Testis (tissue), 3 donors: ENCODE measurements around the gene OTOG. TPM values are rescaled to one million over a fixed set of nuclear protein-coding genes. Genes with fewer than 3 reads are reported as not detected.

Experiments used
- DNase-seq: peaks from one replicate; pipeline ENCODE4 v3.0.0-alpha.2; 2019
- H3K27ac ChIP-seq, 2 donors: fragments of 200-600 bp; sonication (generic); one replicate each; pipeline ENCODE4 v1.5.1; 2019
- H3K27me3 ChIP-seq: fragments of 200-600 bp; sonication (generic); one replicate; pipeline ENCODE4 v1.5.1; 2019
- H3K36me3 ChIP-seq: fragments of 200-600 bp; sonication (generic); one replicate; pipeline ENCODE4 v1.5.1; 2017; ENCODE audit warnings: low read depth; ENCODE audit errors: missing control alignments
- H3K4me1 ChIP-seq: fragments of 200-600 bp; sonication (generic); one replicate; pipeline ENCODE4 v1.5.1; 2019
- H3K4me3 ChIP-seq, 2 donors: fragments of 200-600 bp; sonication (generic); one replicate each; pipeline ENCODE4 v1.5.1; 2017 to 2019
- H3K9me3 ChIP-seq: fragments of 200-600 bp; sonication (generic); one replicate; pipeline ENCODE4 v1.5.1; 2017
- CTCF ChIP-seq, 3 experiments: fragments of 450-650 bp in 2 of 3; fragments of 200-600 bp in 1 of 3; sonication (generic) in 1 of 3; IDR thresholded peaks; one replicate each; pipeline ENCODE4 v1.5.1; 2016 to 2019; ENCODE audit warnings: antibody characterized with exemption in 3 of 3, mild to moderate bottlenecking in 2 of 3, moderate library complexity in 1 of 3
- POLR2A ChIP-seq: fragments of 450-650 bp; IDR thresholded peaks from one replicate; pipeline ENCODE4 v1.6.1; 2017; ENCODE audit warnings: antibody characterized with exemption, mild to moderate bottlenecking, moderate library complexity
- WGBS, 2 donors: methylation state at CpG; one replicate each; pipeline ENCODE4 v1.1.5; 2018; 5-methylcytosine and 5-hydroxymethylcytosine counted together
- intact Hi-C: fragments of 100-400 bp; cut with DNase I; formaldehyde crosslinking; loops from one replicate; pipeline ENCODE4 v1.15.1; 2023; ENCODE audit warnings: low total_unique reads
- polyA plus RNA-seq: library from polyadenylated mRNA; stranded (reverse); fragments of 350-450 nt; fragmentation: Illumina TruSeq; extraction: RNeasy Lipid Tissue Mini Kit (QIAGEN cat#74804); gene quantifications from one replicate; pipeline ENCODE4 v1.2.3, GENCODE V29; 2014; ENCODE audit warnings: low read depth, low replicate concordance; ENCODE audit not compliant: insufficient read depth
- total RNA-seq, 2 donors: library from RNA; depleted of rRNA; stranded (reverse); fragments of >200 nt; gene quantifications; one replicate each; pipeline ENCODE4 v1.2.3, GENCODE V29; 2016

OTOG gene
- total and polyA plus RNA-seq, 3 donors from 2014 or later, result 2.2 to 4.2 (median 2.9) TPM

GRCh38 chr11:17535488-17535887, 11.6 kb upstream of the OTOG start:
- Histone ChIP-seq H3K4me1 (no peaks in the 10 kb centered on the region), H3K27ac (no peak overlapping the region), H3K4me3 (no peak overlapping the region), H3K36me3 (no peaks in the 10 kb centered on the region), H3K9me3 (no peaks in the 10 kb centered on the region), H3K27me3 (no peaks in the 10 kb centered on the region)
- intact Hi-C loops, result no loop called here
- no peak for TF ChIP-seq CTCF (IDR thresholded peaks at IDR 0.05)
- no peak for TF ChIP-seq POLR2A
- no peak for DNase-seq
- 89 to 98% methylated on average over 3 of the region's 3 CpGs for WGBS, 2 donors

- DNase-seq, result no peak
- H3K4me1 ChIP-seq, result no peaks in the 10 kb centered on the region
- intact Hi-C loops, result no loop called here
These were observed 9.8 kb upstream of the OTOG start for GRCh38 chr11:17537261-17537660.

GRCh38 chr11:17538054-17538453, 9.0 kb upstream of the OTOG start:
- 90 to 97% methylated on average over 1 of the region's 1 CpG for WGBS, 2 donors
- H3K4me3 ChIP-seq, result no peak overlapping the region
- no peaks in the 10 kb centered on the region for H3K9me3 ChIP-seq
- H3K27ac ChIP-seq, result no peak overlapping the region
- no peak for TF ChIP-seq CTCF (IDR thresholded peaks at IDR 0.05)
- no peaks in the 10 kb centered on the region for H3K27me3 ChIP-seq
- no peak for DNase-seq
- intact Hi-C loops, result no loop called here
- H3K36me3 ChIP-seq, result no peaks in the 10 kb centered on the region
- no peaks in the 10 kb centered on the region for H3K4me1 ChIP-seq

More at GRCh38 chr11:17537261-17537660, 9.8 kb upstream of the OTOG start:
- TF ChIP-seq POLR2A, result no peak
- no peak for TF ChIP-seq CTCF (IDR thresholded peaks at IDR 0.05)
- Histone ChIP-seq H3K27me3 (no peaks in the 10 kb centered on the region), H3K27ac (no peak overlapping the region), H3K9me3 (no peaks in the 10 kb centered on the region), H3K36me3 (no peaks in the 10 kb centered on the region), H3K4me3 (no peak overlapping the region)
- WGBS, 2 donors, result 88 to 94% methylated on average over 4 to 8 of the region's 8 CpGs

GRCh38 chr11:17538731-17539130, 8.3 kb upstream of the OTOG start:
- no peaks in the 10 kb centered on the region for H3K9me3 ChIP-seq
- no peaks in the 10 kb centered on the region for H3K36me3 ChIP-seq
- 88% methylated on average over 3 of the region's 3 CpGs for WGBS, 2 donors
- no peaks in the 10 kb centered on the region for H3K27me3 ChIP-seq
- no peak for DNase-seq
- TF ChIP-seq POLR2A (no peak), CTCF (IDR thresholded peaks at IDR 0.05) (no peak)
- no peak overlapping the region for H3K27ac ChIP-seq
- H3K4me1 ChIP-seq, result no peaks in the 10 kb centered on the region
- H3K4me3 ChIP-seq, result no peak overlapping the region
- intact Hi-C loops, result no loop called here

GRCh38 chr11:17540807-17541206, 6.3 kb upstream of the OTOG start:
- H3K36me3 ChIP-seq, result no peaks in the 10 kb centered on the region
- no peak overlapping the region for H3K4me3 ChIP-seq
- H3K27me3 ChIP-seq, result no peaks in the 10 kb centered on the region
- 73 to 86% methylated on average over 4 of the region's 4 CpGs for WGBS, 2 donors
- H3K9me3 ChIP-seq, result no peaks in the 10 kb centered on the region
- TF ChIP-seq POLR2A (no peak), CTCF (IDR thresholded peaks at IDR 0.05) (no peak)
- intact Hi-C loops, result no loop called here
- DNase-seq, result no peak
- no peak overlapping the region for H3K27ac ChIP-seq
- H3K4me1 ChIP-seq, result no peaks in the 10 kb centered on the region
